ENCODE measurements around the gene BPI. TPM values are rescaled to one million over a fixed set of nuclear protein-coding genes. Genes with fewer than 3 reads are reported as not detected.
A peak's percentile ranks its signal among the peaks of the same experiment; 100 is the strongest.
"Not testable (repeated sequence)": the region's sequence is repeated elsewhere in the genome, so short reads cannot be mapped to it uniquely, and the experiment has no call there.

BPI gene
- total RNA-seq, 2 donors from 2014 or later = 0.41 to 4.5 TPM

- H3K27ac ChIP-seq = no peak overlapping the region
- no peaks in the 10 kb centered on the region for H3K4me1 ChIP-seq (replicated peaks)
- H3K9me3 ChIP-seq = no peaks in the 10 kb centered on the region
- intact Hi-C loops (cut with DNase I) = no loop called here
- WGBS = 81% methylated on average over 3 of the region's 3 CpGs
- TF ChIP-seq POLR2AphosphoS5 (IDR thresholded peaks at IDR 0.05) = no peak
- TF ChIP-seq CTCF (IDR thresholded peaks at IDR 0.05) = no peak
- no peak for TF ChIP-seq POLR2A (IDR thresholded peaks at IDR 0.05)
- H3K27me3 ChIP-seq (replicated peaks; ENCODE audit: insufficient read depth) = no peaks in the 10 kb centered on the region
- no peak overlapping the region for H3K4me3 ChIP-seq
- DNase-seq (ENCODE audit: low spot score) = no peak
- no peaks in the 10 kb centered on the region for H3K36me3 ChIP-seq
Measured at GRCh38 chr20:38311091-38311490, 7.1 kb downstream of the BPI start.

- no peaks in the 10 kb centered on the region for H3K9me3 ChIP-seq
- H3K36me3 ChIP-seq = no peaks in the 10 kb centered on the region
- 52% methylated on average over 3 of the region's 3 CpGs for WGBS
- intact Hi-C loops (cut with DNase I) = no loop called here
- no peak for TF ChIP-seq CTCF (IDR thresholded peaks at IDR 0.05)
- no peak for TF ChIP-seq POLR2AphosphoS5 (IDR thresholded peaks at IDR 0.05)
- TF ChIP-seq POLR2A (IDR thresholded peaks at IDR 0.05) = no peak
- H3K4me1 ChIP-seq (replicated peaks) = no peaks in the 10 kb centered on the region
- no peaks in the 10 kb centered on the region for H3K27me3 ChIP-seq (replicated peaks; ENCODE audit: insufficient read depth)
- H3K27ac ChIP-seq = no peak overlapping the region
- no peak for DNase-seq (ENCODE audit: low spot score)
- no peak overlapping the region for H3K4me3 ChIP-seq
Measured at GRCh38 chr20:38311491-38311890, 7.5 kb downstream of the BPI start.

DNA sequence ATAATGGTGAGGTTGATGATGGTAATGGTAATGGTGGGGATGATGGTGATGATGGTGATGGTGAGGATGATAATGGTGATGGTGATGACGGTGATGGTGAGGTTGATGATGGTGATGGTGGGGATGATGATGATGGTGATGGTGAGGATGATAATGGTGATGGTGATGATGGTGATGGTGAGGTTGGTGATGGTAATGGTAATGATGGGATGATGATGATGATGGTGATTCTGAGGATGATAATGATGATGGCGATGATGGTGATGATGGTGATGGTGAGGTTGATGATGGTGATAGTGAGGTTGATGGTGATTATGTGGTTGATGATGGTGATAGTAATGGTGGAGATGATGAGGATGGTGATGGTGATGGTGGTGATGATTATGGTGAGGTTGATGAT lies 9.7 kb downstream of the BPI start:
- Histone ChIP-seq H3K27me3 (replicated peaks; ENCODE audit: insufficient read depth) (no peaks in the 10 kb centered on the region), H3K4me1 (replicated peaks) (no peaks in the 10 kb centered on the region), H3K9me3 (no peaks in the 10 kb centered on the region), H3K27ac (no peak overlapping the region), H3K4me3 (no peak overlapping the region), H3K36me3 (no peaks in the 10 kb centered on the region)
- DNase-seq (ENCODE audit: low spot score) = no peak
- no peak for TF ChIP-seq POLR2A (IDR thresholded peaks at IDR 0.05)
- no peak for TF ChIP-seq CTCF (IDR thresholded peaks at IDR 0.05)
- no peak for TF ChIP-seq POLR2AphosphoS5 (IDR thresholded peaks at IDR 0.05)
- WGBS = 95% methylated on average over 2 of the region's 2 CpGs
- intact Hi-C loops (cut with DNase I) = no loop called here

DNA sequence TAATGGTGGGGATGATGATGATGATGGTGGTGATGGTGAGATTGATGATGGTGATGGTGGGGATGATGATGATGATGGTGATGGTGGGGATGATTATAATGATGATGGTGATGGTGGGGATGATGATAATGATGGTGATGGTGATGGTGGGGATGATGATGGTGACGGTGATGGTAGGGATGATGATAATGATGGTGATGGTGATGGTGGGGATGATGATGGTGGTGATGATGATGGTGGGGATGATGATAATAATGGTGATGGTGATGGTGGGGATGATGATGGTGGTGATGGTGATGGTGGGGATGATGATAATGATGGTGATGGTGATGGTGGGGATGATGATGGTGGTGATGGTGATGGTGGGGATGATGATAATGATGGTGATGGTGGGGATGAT lies 10.4 kb downstream of the BPI start:
- H3K36me3 ChIP-seq; H3K4me3 ChIP-seq; H3K9me3 ChIP-seq; H3K4me1 ChIP-seq (replicated peaks); H3K27me3 ChIP-seq (replicated peaks; ENCODE audit: insufficient read depth); H3K27ac ChIP-seq; DNase-seq (ENCODE audit: low spot score); intact Hi-C loops (cut with DNase I): not testable (repeated sequence)
- 91% methylated on average over 1 of the region's 1 CpG for WGBS

GRCh38 chr20:38315290-38315966 lies 11.5 kb downstream of the BPI start:
- WGBS = 69% methylated on average over 5 of the region's 5 CpGs
- H3K36me3 ChIP-seq = no peaks in the 10 kb centered on the region
- intact Hi-C loops (cut with DNase I) = no loop called here
- no peaks in the 10 kb centered on the region for H3K9me3 ChIP-seq
- H3K27ac ChIP-seq = no peak overlapping the region
- peak in 1 of 4 experiments; percentile 18 for TF ChIP-seq CTCF (IDR thresholded peaks at IDR 0.05)
- TF ChIP-seq POLR2A (IDR thresholded peaks at IDR 0.05) = no peak
- H3K4me3 ChIP-seq = no peak overlapping the region
- no peak for DNase-seq (ENCODE audit: low spot score)
- no peaks in the 10 kb centered on the region for H3K27me3 ChIP-seq (replicated peaks; ENCODE audit: insufficient read depth)
- H3K4me1 ChIP-seq (replicated peaks) = no peaks in the 10 kb centered on the region
